ENCODE results near the gene CACNA1D. TPM values are rescaled to one million over a fixed set of nuclear protein-coding genes. Genes with fewer than 3 reads are reported as not detected.

Gene CACNA1D
- total RNA-seq, 1 experiment from 2014 or later: 1.1 TPM

DNA sequence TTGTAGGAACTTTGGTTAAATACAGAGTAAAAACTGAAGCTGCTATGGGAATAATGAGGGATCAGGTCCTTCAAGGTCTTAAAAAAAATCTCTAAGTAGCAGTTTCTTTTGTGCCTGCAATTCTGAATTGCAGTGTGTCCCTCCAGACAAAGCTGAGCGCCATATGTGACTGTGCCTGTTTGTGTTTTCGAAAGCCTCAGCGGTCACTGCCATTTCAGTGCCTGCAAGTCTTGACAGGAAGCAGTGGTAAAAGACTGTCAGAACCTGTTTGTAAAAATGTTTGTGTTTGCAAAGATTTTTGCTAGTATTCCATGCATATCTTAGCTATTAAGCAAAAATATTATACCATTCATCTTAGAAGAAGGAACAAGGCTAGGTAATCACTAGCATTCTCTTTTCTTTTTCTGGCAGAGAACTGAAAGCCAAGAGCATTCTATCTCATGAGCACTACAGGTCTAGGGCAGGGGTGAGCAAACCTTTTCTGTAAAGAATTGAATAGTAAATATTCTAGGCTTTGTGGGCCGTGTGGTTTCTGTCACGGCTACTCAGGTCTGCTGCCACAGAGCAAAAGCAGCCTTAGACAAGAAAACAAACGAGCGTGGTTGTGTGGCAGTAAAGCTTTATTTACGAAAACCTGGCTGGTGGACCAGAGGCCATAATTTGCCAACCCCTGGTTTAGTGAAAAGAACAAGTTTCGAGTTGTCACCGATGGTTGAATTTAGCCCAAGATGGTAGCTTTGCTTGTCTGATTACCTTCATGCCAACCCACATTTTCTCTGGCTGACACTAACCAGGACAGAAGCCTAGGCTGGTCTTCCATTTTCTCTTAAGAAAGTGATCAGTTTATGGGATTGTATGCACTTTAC is 134.4 kb downstream of the CACNA1D start:
- Histone ChIP-seq H3K4me1 (ENCODE audit: control insufficient read depth in 1 of 2, insufficient read depth in 2 of 2, low read length in 2 of 2) (peaks cover 0 to 7% of the 10 kb centered on the region in 2 experiments; a peak in 1 of 4 replicates), H3K9me3 (ENCODE audit: control insufficient read depth in 1 of 2, insufficient read depth in 1 of 2, low read depth in 1 of 2, low read length in 2 of 2) (no peaks in the 10 kb centered on the region), H3K4me2 (ENCODE audit: low read length) (no peak overlapping the region), H3K4me3 (replicated peaks in 1 of 2; ENCODE audit: low read depth in 1 of 2, low read length in 2 of 2) (no peak overlapping the region), H3K27me3 (ENCODE audit: insufficient read depth, low read length) (peaks cover 61% of the 10 kb centered on the region), H4K20me1 (ENCODE audit: insufficient read depth) (no peaks in the 10 kb centered on the region), H3K79me2 (ENCODE audit: insufficient read depth, low read length) (no peaks in the 10 kb centered on the region), H3K9me2 (ENCODE audit: insufficient read depth) (no peaks in the 10 kb centered on the region), H3K9ac (ENCODE audit: low read length) (no peak overlapping the region), H3K36me3 (ENCODE audit: control insufficient read depth in 1 of 2, insufficient read depth in 2 of 2, low read length in 2 of 2) (no peaks in the 10 kb centered on the region), H3K27ac (ENCODE audit: low read depth, low read length) (no peak overlapping the region), H2AFZ (ENCODE audit: low read depth, low read length, poor library complexity, severe bottlenecking) (no peak overlapping the region)
- DNase-seq (ENCODE audit: low read depth, low spot score): no peak
- TF ChIP-seq SP1 (IDR thresholded peaks at IDR 0.05; ENCODE audit: low read depth): no peak
- no peak for TF ChIP-seq ATF3 (IDR thresholded peaks at IDR 0.05)
- no peak for TF ChIP-seq REST (IDR thresholded peaks at IDR 0.05; ENCODE audit: low read depth)
- no peak for TF ChIP-seq POLR2AphosphoS5 (IDR thresholded peaks at IDR 0.05; ENCODE audit: low read depth, low read length)
- TF ChIP-seq CBX3 (IDR thresholded peaks at IDR 0.05; ENCODE audit: low read depth): no peak
- no peak for TF ChIP-seq CEBPB (IDR thresholded peaks at IDR 0.05; ENCODE audit: low read depth)
- TF ChIP-seq FOSL1 (IDR thresholded peaks at IDR 0.05; ENCODE audit: low read depth): no peak
- no peak for TF ChIP-seq EGR1 (IDR thresholded peaks at IDR 0.05; ENCODE audit: low read depth)
- TF ChIP-seq EZH2phosphoT487 (IDR thresholded peaks at IDR 0.05; ENCODE audit: borderline replicate concordance): no peak
- TF ChIP-seq ZFX (IDR thresholded peaks at IDR 0.05): no peak
- TF ChIP-seq EZH2 (IDR thresholded peaks at IDR 0.05): no peak
- no peak for TF ChIP-seq YY1 (IDR thresholded peaks at IDR 0.05; ENCODE audit: extremely low read depth, insufficient replicate concordance, low read depth, low read length)
- no peak for TF ChIP-seq CTCF (IDR thresholded peaks at IDR 0.05 in 2 of 3, conservative IDR thresholded peaks at IDR 0.05 in 1 of 3; ENCODE audit: borderline replicate concordance in 1 of 3, insufficient read depth in 1 of 3, low read depth in 2 of 3, low read length in 2 of 3)
- TF ChIP-seq RAD21 (IDR thresholded peaks at IDR 0.05; ENCODE audit: low read depth): no peak
- TF ChIP-seq TCF7L2 (IDR thresholded peaks at IDR 0.05; ENCODE audit: borderline replicate concordance, extremely low read depth, insufficient read depth, insufficient read length): no peak
- TF ChIP-seq, protein P1, sequence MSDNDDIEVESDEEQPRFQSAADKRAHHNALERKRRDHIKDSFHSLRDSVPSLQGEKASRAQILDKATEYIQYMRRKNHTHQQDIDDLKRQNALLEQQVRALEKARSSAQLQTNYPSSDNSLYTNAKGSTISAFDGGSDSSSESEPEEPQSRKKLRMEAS (IDR thresholded peaks at IDR 0.05): no peak
- TF ChIP-seq ELF1 (IDR thresholded peaks at IDR 0.05; ENCODE audit: borderline replicate concordance, low read depth): no peak
- no peak for TF ChIP-seq POLR2A (IDR thresholded peaks at IDR 0.05; ENCODE audit: borderline replicate concordance, extremely low read depth, insufficient read depth, insufficient read length)
- no peak for TF ChIP-seq ZNF274 (IDR thresholded peaks at IDR 0.05; ENCODE audit: low read depth, low read length)
- CTCF ChIA-PET: no interaction called here
- no peak for ATAC-seq
- POLR2A ChIA-PET: no interaction called here
- intact Hi-C loops (cut with micrococcal nuclease): no loop called here
- BruUV-seq (replicated peaks): no TSS peak
- RAD21 ChIA-PET (ENCODE audit: low non-redundant PET in 1 of 2, low total read pairs in 2 of 2, uncharacterized antibody in 2 of 2, unreplicated experiment in 2 of 2): no interaction called here

Measured in HCT116 (cell line).